VCaP (cell line): ENCODE data around the gene ARMC3.
A peak's percentile ranks its signal among the peaks of the same experiment; 100 is the strongest.
"Not testable (repeated sequence)": the region's sequence is repeated elsewhere in the genome, so short reads cannot be mapped to it uniquely, and the experiment has no call there.

Experiments used
- H3K27ac ChIP-seq: fragments of 450-650 bp; 2 replicates; pipeline ENCODE4 v1.5.1; 2017
- CTCF ChIP-seq: fragments of 450-650 bp; conservative IDR thresholded peaks from 2 replicates; pipeline ENCODE4 v1.5.1; 2017; ENCODE audit warnings: mild to moderate bottlenecking, moderate library complexity

ARMC3 gene

DNA sequence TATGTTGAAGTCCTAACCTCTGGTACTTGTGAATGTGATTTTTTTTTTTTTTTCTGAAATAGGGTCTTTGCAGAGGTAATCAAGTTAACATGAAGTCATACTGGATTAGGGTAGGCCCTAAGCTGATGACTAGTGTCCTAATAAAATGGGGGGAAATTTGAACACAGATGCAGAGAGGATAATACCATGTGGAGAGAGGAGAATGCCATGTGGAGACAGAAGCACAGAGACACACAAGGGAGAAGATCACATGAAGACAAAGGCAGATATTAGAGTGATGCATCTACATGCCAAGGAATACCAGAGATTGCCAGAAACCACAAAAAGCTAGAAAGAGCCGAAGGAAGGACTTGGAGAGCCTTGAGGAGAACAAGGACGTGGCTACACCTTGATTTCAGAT lies 28.5 kb upstream of the ARMC3 start:
- no peak for TF ChIP-seq CTCF
- no peak overlapping the region for H3K27ac ChIP-seq

DNA sequence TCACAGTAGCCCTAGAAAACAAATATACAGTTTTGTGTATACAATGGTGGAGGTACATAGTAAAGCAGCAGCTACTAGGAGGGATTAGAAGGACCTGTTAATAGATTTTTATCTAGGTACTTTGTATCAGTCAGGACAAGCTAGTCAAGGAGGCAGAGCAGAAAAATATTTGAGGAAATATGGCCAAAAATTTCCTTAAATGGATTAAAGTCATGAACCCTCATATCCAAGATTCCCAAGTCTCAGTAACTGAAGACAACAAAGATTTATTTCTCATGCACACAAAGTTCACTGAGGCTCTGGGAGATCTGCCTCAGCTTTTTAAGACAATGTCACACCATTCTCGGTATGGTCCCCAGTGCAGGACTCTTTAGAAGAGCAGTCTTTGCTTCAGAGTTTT lies 28.1 kb upstream of the ARMC3 start:
- no peak for TF ChIP-seq CTCF
- no peak overlapping the region for H3K27ac ChIP-seq

- no peak overlapping the region for H3K27ac ChIP-seq
- TF ChIP-seq CTCF: no peak
These were observed 26.8 kb upstream of the ARMC3 start for GRCh38 chr10:22900841-22901601.

DNA sequence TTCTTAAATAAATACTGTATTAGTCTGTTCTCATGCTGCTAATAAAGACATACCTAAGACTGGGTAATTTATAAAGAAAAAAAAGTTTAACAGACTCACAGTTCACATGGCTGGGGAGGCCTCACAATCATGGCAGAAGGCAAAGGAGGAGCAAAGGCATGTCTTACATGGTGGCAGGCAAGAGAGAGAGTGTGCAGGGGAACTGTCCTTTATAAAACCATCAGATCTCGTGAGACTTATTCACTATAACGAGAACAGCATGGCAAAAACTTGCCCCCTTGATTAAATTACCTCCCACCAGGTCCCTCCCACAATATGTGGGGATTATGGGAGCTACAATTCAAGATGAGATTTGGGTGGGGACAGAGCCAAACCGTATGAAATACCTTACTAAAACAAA lies 25.7 kb upstream of the ARMC3 start:
- not testable (repeated sequence) for H3K27ac ChIP-seq

DNA sequence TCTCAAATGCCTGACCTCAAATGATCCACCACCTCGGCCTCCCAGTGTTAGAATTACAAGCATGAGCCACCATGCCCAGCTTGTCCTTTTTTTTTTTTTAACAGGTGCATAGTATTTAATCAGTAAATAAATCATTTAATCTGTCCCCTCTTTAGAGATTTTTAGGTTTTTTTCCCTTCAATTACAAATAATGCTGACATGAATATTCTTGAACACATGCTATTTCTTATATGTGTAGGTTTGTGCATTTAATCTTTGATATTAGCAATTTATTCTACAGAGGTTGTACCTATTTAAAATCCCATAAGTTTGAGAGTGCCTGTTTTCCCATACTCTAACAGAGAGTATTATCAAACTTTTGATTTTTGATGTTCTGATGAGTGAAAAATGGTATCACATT lies 24.2 kb upstream of the ARMC3 start:
- no peak for TF ChIP-seq CTCF
- H3K27ac ChIP-seq: no peak overlapping the region

DNA sequence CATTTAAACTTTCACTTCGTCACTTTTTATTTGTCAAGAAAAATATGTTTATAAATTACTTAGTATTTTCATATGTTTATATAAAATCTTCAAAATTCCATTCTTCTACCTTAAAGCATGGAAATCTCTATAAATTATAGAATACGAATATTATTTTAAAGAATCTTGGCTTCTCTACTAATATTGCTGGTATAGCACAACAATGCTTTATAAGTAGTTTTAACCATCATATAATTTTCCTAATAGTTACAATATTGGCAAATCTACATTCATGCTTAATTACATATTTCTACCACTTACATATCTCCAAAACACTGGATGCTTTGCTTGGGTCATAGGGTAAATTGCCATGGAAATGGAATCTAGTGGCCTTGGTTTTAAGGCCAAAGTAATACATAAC lies 21.1 kb upstream of the ARMC3 start:
- H3K27ac ChIP-seq: no peak overlapping the region
- TF ChIP-seq CTCF: no peak

GRCh38 chr10:22908837-22909236 lies 19.0 kb upstream of the ARMC3 start:
- H3K27ac ChIP-seq: no peak overlapping the region
- no peak for TF ChIP-seq CTCF

DNA sequence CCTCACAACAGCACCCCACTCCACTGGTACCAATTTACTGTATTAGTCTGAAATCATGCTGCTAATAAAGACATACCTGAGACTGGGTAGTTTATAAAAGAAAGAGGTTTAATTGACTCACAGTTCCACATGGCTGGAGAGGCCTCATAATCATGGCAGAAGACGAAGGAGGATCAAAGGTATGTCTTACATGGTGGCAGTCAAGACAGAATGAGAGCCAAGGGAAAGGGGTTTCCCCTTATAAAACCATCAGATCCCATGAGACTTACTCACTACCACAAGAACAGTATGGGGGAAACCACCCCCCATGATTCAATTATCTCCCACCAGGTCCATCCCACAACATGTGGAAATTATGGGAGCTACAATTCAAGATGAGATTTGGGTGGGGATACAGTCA lies 18.2 kb upstream of the ARMC3 start:
- not testable (repeated sequence) for H3K27ac ChIP-seq

DNA sequence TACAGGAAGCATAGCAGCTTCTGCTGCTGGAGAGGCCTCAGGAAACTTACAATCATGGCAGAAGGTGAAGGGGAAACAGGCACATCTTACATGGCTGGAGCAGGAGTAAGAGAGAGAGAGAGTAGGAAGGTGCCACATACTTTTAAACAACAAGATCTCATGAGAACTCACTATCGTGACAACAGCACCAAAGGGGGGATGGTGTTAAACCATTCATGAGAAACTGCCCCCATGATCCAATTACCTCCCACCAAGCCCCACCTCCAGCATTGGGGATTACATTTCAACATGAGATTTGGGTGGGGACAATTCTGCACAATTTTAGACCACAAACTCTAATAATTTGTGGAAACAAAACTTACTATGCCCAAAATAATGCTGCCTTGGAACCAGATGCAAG lies 16.8 kb upstream of the ARMC3 start:
- peak overlapping the region; percentile 62 for H3K27ac ChIP-seq
- no peak for TF ChIP-seq CTCF
